Effector CD8-positive, alpha-beta T cell (primary cell): Measurements from ENCODE around the gene DTX3.
A peak's percentile ranks its signal among the peaks of the same experiment; 100 is the strongest.

Source experiments
- DNase-seq: peaks from one replicate; lab custom pipeline; 2025; lab: John Stamatoyannopoulos, UW

DTX3 gene

GRCh38 chr12:57620245-57620935, 15.8 kb downstream of the DTX3 start:
- no peak for DNase-seq

- DNase-seq = no peak
These were observed 16.4 kb downstream of the DTX3 start for GRCh38 chr12:57620936-57621496.

GRCh38 chr12:57621497-57622292, 17.1 kb downstream of the DTX3 start:
- peak; percentile 33 for DNase-seq

GRCh38 chr12:57622293-57623245, 17.9 kb downstream of the DTX3 start:
- no peak for DNase-seq

DNA sequence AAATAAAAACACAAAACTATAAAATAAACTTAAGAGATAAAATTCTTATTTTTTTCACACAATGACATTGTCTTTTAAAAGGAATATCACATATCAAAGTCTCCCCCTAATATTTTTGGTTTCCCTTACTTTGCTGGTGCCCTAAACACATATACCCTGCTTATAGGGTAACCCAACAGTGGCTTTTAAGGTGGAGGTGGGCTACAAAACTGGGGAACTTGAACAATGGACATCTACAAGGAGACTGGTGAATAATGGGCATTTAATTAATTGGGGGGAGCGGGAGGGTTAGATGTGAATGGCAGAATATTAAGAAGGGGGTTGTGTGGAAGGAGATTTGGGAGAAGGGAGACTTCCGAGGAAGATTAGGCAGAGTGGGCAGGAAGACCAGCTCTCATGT, 18.8 kb downstream of the DTX3 start:
- DNase-seq = no peak

GRCh38 chr12:57623811-57624390, 19.3 kb downstream of the DTX3 start:
- DNase-seq = no peak

- no peak for DNase-seq
These were observed 20.0 kb downstream of the DTX3 start for GRCh38 chr12:57624441-57625220.

DNA sequence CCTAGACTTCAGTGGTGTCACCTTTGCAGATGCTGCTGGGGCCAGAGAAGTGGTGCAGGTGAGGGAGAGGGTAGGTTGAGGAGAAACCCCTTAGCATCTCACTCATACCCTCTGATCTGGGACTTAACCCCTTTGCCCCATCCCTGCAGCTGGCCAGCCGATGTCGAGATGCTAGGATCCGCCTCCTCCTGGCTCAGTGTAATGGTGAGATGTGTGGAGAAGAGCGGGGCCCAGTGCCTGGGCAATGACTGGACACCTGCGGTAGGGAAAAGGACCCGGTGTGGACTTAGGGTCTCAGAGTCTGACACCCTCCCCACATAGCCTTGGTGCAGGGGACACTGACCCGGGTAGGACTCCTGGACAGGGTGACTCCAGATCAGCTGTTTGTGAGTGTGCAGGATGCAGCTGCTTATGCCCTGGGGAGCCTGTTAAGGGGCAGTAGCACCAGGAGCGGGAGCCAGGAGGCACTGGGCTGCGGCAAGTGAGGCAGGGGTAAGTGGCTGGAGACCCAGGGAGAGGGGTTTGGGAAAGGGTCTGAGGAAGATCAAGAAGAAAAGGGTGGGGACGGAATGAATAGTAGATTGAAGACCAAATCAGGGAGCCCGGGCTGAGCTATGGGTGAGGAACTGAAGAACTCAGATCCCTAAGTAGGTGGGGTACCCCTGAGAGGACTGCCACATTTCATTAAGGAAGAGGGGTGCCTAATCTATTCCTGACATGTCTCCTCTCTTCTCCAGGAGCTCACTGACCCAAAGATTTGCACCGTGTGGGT, 20.8 kb downstream of the DTX3 start:
- no peak for DNase-seq

DNA sequence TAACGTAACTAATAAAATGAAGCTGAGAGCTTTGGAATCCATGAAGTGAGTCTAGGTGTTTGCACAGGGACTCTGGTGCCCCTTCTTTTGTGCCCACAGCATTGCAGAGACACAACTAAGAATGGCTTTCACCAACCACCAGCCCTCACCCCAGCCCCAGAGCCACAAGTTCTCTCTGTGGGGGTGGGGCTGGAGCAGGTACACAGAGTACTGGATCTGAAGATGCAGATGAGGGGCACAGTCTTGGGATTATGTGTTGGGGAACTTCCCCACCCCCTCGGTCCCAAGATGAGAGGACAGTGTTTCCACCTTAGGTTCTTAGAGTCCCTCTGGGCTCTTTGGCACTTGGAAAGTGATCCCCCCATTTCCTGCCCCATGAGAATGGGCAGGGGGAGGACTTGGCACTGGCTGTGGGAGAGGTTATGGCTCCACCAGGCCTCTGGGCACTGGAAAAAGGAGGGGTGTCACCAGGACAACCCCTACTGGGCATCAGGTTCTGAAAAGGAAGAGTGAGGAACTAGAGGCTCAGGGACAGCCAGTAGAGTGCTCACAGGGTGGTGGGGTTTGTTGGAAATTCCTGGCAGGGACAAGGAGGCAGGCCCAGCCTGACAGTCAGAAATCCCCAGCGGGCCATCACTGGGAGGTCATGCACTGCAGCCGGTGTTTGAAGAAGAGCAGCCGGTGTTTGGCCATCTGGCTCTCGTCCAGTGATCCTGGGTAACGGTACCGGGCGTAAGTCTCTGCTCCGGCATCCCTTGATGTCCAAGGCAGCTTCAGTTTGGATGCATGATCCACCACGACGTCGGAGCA, 21.7 kb downstream of the DTX3 start:
- DNase-seq = no peak

- no peak for DNase-seq
These were observed 22.4 kb downstream of the DTX3 start for GRCh38 chr12:57626921-57627445.

GRCh38 chr12:57627501-57628279, 23.1 kb downstream of the DTX3 start:
- no peak for DNase-seq

- DNase-seq = no peak
These were observed 23.9 kb downstream of the DTX3 start for GRCh38 chr12:57628280-57629191.

- DNase-seq = no peak
These were observed 25.4 kb downstream of the DTX3 start for GRCh38 chr12:57629897-57630471.

DNA sequence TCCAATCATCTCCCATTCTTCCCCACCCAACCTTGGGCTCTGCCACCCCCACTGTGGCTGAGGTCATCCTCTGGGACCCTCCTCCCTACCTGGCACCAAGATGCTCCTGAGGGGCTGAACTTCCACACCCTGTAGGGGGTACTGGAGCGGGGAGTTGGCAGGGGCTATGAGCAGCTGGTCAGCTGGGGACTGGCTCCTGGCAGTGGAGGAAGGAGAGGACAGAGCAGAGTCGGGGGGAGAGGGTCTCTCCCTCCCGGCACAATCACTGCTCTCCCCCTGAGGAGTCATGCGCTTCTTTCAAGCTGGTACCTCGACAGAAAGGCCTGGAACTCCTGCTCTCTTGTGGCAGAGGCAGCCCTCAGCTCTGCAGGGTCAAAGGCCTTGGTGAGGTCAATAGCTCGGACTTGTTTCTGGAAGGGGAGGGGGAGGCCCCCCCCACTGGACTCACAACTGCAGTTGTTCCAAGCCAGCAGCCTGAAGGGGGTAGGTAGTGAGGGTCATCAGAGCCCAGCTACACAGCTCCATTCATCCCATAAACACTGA, 26.3 kb downstream of the DTX3 start:
- DNase-seq = no peak

- DNase-seq = no peak
These were observed 27.0 kb downstream of the DTX3 start for GRCh38 chr12:57631566-57632072.
